Urothelium cell line (cell line): ENCODE measurements around the gene GOSR2.
"Not testable (repeated sequence)": the region's sequence is repeated elsewhere in the genome, so short reads cannot be mapped to it uniquely, and the experiment has no call there.

Source experiments
- DNase-seq: peaks from one replicate; pipeline ENCODE4 v3.0.0; 2011; ENCODE audit warnings: low spot score, mixed read lengths
- FAIRE-seq: peaks from 2 replicates; lab custom pipeline; 2011; peaks lifted over from hg19 to GRCh38; lab: Jason Lieb, UNC

The GOSR2 gene

DNA sequence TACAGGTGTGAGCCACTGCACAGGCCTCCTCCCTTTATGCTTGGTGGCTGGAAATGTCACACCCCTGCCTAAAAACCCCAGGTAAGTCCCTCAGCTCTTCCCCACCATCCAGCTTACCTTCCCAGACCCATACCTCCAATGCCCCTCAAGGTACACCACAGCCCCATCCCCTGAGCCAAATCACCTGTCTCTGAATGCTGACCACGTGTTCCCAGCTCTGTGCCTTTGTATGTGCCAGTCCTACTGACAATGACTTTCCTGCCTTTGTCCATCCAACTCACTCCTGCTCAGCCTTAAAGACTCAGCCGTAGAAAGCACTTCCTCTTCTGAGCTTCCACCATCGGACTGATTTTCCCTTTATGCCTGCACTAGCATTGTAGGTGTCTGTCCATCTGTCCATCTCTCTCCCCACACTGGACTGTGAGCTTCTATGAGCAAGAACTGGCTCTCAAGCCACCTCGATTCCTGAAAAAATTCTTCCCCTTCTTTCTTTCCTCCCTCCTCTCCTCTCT lies 30.7 kb upstream of the GOSR2 start:
- DNase-seq (no peak), FAIRE-seq (no peak)

- DNase-seq (no peak), FAIRE-seq (no peak)
Observed at GRCh38 chr17:46894024-46894423, 28.9 kb upstream of the GOSR2 start.

DNA sequence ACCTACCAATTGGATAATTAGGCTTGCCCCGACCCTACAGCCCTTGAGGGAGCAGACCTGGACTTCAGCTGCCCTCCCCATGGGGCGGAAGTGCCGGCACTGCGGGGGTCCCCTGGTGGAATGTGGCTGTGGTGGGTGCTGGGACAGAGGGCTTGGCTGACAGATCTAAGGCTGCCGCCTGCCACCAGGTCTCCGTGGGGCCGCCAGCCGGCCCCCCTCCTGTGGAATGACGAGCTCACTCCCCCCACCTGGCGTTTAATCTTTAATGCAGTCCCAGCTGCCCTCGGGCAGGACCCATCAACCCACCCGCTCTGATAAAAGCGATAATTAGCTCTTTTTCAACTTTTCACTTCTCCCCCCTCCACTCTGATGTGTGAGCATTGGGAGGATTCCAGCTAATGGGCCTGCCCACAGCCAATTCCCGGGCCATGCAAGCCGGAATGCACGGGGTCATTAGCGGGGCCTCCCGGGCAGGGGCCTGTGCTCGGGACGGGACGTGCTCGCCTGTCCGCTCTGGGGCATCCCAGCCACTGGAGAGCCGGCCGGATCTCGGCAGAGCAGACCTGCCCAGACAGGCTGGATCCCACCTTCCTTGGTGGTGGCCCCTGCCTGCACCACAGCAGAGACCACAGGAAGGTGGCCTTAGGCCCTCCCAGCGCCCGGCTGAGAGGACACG lies 28.3 kb upstream of the GOSR2 start:
- no peak for FAIRE-seq
- no peak for DNase-seq

GRCh38 chr17:46895171-46895570 lies 27.8 kb upstream of the GOSR2 start:
- DNase-seq (no peak), FAIRE-seq (no peak)

DNA sequence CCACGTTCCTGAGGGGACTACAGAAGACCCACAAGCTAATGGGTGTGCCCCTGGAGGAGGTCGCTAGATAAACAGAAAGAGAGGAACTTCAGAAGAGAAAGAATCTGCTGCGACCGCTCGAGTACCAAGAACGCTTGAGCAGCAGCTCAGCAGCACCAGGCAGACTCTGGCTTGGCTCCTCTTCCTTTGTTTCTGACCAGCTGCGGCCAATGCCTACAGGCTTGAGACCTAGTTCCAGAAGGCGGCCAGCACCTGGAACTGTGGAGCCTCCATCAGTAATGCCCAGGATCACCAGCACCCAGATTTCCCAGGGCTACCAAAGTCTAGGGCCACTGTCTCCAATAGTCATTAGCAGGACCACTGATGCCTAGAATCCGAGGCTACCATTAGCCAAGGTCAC lies 26.0 kb upstream of the GOSR2 start:
- FAIRE-seq = no peak
- no peak for DNase-seq

- FAIRE-seq (no peak), DNase-seq (no peak)
Observed at GRCh38 chr17:46898364-46898763, 24.6 kb upstream of the GOSR2 start.

DNA sequence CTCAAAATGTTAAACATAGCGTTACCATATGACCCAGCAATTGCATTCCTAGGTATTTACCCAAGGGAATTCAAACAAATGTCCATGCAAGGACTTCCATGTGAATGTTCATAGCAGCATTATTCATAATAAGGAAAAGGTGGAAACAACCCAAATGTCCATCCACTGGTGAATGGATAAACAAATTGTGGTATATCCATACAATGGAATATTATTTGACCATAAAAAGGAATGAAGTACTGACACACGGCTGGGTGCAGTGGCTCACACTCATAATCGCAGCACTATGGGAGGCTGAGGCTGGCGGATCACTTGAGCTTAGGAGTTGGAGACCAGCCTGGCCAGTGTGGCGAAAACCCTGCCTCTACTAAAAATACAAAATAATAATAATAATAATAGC lies 24.1 kb upstream of the GOSR2 start:
- FAIRE-seq (no peak), DNase-seq (no peak)

GRCh38 chr17:46901291-46901690 lies 21.7 kb upstream of the GOSR2 start:
- FAIRE-seq = no peak
- no peak for DNase-seq

DNA sequence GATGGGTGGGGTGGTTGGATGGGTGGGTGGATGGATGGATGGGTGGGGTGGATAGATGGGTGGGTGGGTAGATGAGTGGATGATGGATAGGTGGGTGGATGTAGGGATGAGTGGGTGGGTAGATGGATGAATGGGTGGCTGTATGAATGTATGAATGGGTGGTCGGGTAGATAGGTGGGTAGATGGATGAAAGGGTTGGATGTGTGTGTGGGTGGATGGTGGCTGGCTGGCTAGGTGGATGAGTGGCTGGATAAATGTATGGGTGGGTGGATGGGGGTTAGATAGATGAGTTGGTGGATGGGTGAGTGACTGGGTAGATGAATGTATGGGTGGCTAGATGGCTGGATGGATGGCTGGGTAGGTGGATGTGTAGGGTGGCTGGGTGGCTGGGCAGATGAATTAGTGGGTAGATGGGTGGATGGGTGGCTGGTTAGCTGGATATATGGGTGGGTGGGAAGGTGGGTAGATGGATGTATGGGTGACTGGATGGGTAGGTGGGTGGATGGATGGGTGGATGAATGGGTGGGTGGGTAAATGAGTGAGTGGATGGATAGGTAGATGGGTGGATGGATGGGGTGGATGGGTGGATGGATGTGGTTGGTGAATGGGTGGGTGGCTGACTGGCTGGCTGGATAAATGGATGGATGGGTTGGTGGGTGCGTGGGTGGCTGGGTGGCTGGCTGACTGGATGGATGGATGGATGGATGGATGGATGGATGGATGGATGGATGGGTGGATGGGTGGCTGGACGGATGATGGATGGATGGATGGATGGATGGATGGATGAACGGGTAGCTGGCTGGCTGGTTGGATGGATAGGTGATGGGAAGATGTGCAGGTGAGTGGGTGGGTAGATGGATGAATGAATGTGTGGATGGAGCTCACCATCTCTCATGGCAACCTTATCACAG lies 18.9 kb upstream of the GOSR2 start:
- FAIRE-seq = peak; percentile 61
- no peak for DNase-seq

GRCh38 chr17:46908068-46908737 lies 14.8 kb upstream of the GOSR2 start:
- DNase-seq (no peak), FAIRE-seq (no peak)

- FAIRE-seq (peak; percentile 30), DNase-seq (no peak)
Observed at GRCh38 chr17:46910179-46910927, 12.6 kb upstream of the GOSR2 start.

- FAIRE-seq (no peak), DNase-seq (no peak)
Observed at GRCh38 chr17:46911311-46911710, 11.6 kb upstream of the GOSR2 start.

- no peak for DNase-seq
- FAIRE-seq = no peak
Observed at GRCh38 chr17:46915596-46915995, 7.4 kb upstream of the GOSR2 start.

GRCh38 chr17:46916211-46916610 lies 6.7 kb upstream of the GOSR2 start:
- FAIRE-seq = peak; percentile 32
- DNase-seq = peak; percentile 64

GRCh38 chr17:46916623-46917022 lies 6.3 kb upstream of the GOSR2 start:
- FAIRE-seq (no peak), DNase-seq (no peak)

DNA sequence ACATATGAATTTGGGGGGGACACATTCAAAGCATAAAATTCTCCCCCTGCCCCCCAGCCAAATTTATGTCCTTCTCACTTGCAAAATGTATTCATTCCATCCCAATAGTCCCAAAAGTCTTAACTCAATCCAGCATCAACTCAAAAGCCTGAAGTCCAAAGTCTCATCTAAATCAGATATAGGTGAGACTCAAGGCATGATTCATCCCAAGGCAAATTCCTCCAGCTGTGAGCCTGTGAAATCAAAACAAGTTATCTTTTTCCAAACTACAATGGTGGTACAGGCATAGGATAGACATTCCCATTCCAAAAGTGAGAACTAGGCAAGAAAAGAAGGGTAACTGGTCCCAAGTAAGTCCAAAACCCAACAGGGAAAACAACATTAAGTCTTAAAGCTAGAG lies 5.9 kb upstream of the GOSR2 start:
- DNase-seq (no peak), FAIRE-seq (no peak)

- no peak for DNase-seq
- no peak for FAIRE-seq
Observed at GRCh38 chr17:46917516-46917915, 5.4 kb upstream of the GOSR2 start.

DNA sequence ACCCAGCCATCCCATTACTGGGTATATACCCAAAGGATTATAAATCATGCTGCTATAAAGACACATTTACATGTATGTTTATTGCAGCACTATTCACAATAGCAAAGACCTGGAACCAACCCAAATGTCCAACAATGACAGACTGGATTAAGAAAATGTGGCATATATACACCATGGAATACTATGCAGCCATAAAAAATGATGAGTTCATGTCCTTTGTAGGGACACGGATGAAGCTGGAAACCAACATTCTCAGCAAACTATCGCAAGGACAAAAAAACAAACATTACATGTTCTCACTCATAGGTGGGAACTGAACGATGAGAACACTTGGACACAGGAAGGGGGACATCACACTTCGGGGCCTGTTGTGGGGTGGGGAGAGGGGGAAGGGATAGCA lies 998 bp upstream of the GOSR2 start:
- not testable (repeated sequence) for DNase-seq, FAIRE-seq

GRCh38 chr17:46922487-46922803 lies 515 bp upstream of the GOSR2 start:
- DNase-seq = no peak
- FAIRE-seq = no peak

GRCh38 chr17:46925185-46925868 lies 2.4 kb downstream of the GOSR2 start:
- DNase-seq (no peak), FAIRE-seq (no peak)
